Nephron progenitor cell (in vitro differentiated cells): ENCODE measurements around the gene MNS1.
"Not testable (repeated sequence)": the region's sequence is repeated elsewhere in the genome, so short reads cannot be mapped to it uniquely, and the experiment has no call there.

Experiments used
- DNase-seq: peaks from one replicate; pipeline ENCODE4 v3.0.0; 2021
- H3K27ac Mint-ChIP-seq: 2 replicates; pipeline ENCODE4 v1.8.0; 2021; ENCODE audit warnings: mild to moderate bottlenecking, moderate library complexity, mixed read lengths
- H3K27me3 Mint-ChIP-seq: 2 replicates; pipeline ENCODE4 v1.8.0; 2021; ENCODE audit warnings: mild to moderate bottlenecking, low read depth, mixed read lengths; ENCODE audit not compliant: poor library complexity
- H3K36me3 Mint-ChIP-seq: 2 replicates; pipeline ENCODE4 v1.8.0; 2021; ENCODE audit warnings: low read depth, mixed read lengths
- H3K4me1 Mint-ChIP-seq: 2 replicates; pipeline ENCODE4 v1.8.0; 2021; ENCODE audit warnings: mixed read lengths
- H3K4me3 Mint-ChIP-seq: 2 replicates; pipeline ENCODE4 v1.8.0; 2021; ENCODE audit warnings: mild to moderate bottlenecking, moderate library complexity, mixed read lengths
- H3K9me3 Mint-ChIP-seq: 2 replicates; pipeline ENCODE4 v1.8.0; 2021; ENCODE audit warnings: mild to moderate bottlenecking, moderate library complexity, mixed read lengths
- TF ChIP-seq, protein P1 (sequence below): fragments of 200-600 bp; sonication (generic); IDR thresholded peaks from 2 replicates; pipeline ENCODE4 v1.5.0; 2021; ENCODE audit warnings: antibody characterized with exemption

MNS1 gene

DNA sequence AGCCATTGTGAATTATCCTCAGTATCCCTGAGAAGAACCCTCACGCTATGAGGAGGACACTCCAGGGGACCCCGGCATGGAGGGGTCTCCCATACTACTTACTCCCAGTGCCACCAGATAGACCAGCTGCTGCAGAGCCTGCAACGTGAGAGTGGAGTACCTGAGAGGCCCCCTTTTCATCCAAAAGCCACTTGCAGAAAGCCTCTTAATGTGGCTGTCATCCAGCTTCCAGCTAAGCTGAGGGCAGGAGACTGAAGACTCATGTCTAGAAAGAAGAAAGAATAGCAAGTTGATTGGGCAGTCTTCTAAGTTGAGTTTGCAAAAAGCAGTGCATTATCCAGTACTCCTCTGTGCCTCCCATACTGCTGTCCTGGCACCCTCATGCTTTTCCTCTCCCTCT is 27.3 kb upstream of the MNS1 start:
- peaks cover 4% of the 10 kb centered on the region for H3K27me3 Mint-ChIP-seq
- H3K36me3 Mint-ChIP-seq, result no peaks in the 10 kb centered on the region
- peaks cover 5% of the 10 kb centered on the region for H3K9me3 Mint-ChIP-seq
- peaks cover 37% of the 10 kb centered on the region for H3K4me1 Mint-ChIP-seq
- no peak overlapping the region for H3K4me3 Mint-ChIP-seq
- H3K27ac Mint-ChIP-seq, result no peak overlapping the region
- TF ChIP-seq, protein P1, sequence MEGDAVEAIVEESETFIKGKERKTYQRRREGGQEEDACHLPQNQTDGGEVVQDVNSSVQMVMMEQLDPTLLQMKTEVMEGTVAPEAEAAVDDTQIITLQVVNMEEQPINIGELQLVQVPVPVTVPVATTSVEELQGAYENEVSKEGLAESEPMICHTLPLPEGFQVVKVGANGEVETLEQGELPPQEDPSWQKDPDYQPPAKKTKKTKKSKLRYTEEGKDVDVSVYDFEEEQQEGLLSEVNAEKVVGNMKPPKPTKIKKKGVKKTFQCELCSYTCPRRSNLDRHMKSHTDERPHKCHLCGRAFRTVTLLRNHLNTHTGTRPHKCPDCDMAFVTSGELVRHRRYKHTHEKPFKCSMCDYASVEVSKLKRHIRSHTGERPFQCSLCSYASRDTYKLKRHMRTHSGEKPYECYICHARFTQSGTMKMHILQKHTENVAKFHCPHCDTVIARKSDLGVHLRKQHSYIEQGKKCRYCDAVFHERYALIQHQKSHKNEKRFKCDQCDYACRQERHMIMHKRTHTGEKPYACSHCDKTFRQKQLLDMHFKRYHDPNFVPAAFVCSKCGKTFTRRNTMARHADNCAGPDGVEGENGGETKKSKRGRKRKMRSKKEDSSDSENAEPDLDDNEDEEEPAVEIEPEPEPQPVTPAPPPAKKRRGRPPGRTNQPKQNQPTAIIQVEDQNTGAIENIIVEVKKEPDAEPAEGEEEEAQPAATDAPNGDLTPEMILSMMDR, result no peak
- no peak for DNase-seq

DNA sequence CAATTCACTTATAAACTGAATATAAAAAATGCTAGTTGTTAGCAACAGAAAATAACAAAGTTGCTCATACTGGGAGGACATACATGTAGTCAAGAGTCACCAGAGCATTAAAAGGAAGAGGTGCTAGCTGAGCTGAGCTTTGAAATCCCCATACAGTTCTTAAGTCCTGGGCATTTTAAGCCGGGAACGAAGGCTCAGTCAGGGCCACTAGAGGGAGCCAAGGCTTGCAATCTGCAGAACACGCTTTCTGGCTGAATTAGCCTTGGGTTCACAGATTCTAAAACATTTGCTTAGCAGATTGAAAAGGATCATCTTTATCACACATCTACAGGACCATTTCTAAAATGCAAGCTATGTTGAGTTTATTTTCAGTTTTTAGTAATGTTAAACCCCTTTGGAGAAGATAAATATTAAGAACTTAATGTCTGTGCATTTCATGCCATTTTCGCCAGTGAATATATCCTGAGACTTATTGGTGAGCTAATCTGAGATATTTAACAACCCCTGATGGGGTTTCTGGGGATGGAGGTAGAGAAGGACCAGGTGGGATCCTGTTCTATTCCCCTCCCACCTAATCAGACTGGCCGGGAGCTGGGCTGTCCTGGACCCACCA is 26.3 kb upstream of the MNS1 start:
- Mint-ChIP-seq H3K4me1 (peaks cover 33% of the 10 kb centered on the region), H3K27ac (no peak overlapping the region), H3K4me3 (no peak overlapping the region), H3K36me3 (peaks cover 2% of the 10 kb centered on the region), H3K27me3 (peaks cover 4% of the 10 kb centered on the region), H3K9me3 (peaks cover 6% of the 10 kb centered on the region)
- peak; percentile 68 for DNase-seq
- TF ChIP-seq, protein P1, result peak; percentile 91

DNA sequence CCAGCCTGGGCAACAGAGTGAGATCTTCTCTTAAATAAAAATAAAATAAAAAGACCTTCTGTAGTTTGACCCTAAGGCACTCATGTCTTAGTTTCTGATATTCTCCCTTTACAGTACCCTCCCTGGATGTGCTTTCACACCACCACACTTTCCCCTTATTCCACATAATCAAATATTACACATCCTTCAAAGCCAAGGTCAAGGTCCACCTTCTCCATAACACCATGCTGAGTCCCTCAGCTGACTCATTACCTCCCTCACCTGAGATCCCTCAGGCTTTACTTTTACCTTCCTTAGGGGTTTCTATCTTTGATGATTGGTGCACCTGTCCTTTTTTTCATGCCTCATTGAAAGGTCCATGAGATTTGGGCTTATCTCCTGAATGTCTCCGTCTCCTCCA is 25.5 kb upstream of the MNS1 start:
- TF ChIP-seq, protein P1, result no peak
- Mint-ChIP-seq H3K9me3 (peaks cover 14% of the 10 kb centered on the region), H3K27me3 (peaks cover 4% of the 10 kb centered on the region), H3K4me1 (peaks cover 27% of the 10 kb centered on the region), H3K36me3 (peaks cover 9% of the 10 kb centered on the region), H3K27ac (no peak overlapping the region), H3K4me3 (no peak overlapping the region)
- no peak for DNase-seq

DNA sequence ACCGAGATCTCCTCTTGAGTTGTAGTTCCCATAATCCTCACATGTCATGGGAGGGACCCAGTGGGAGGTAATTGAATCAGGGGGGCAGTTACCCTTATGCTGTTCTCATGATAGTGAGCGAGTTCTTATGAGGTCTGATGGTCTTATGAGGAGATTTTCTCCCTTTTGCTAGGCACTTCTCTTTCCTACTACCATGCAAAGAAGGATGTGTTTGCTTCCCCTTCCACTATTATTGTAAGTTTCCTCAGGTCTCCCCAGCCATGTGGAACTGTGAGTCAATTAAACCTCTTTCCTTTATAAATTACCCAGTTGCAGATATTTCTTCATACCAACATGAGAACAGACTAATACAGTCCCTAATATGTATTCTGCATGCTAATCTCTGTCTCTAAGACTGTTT is 21.3 kb upstream of the MNS1 start:
- H3K4me3 Mint-ChIP-seq, DNase-seq, H3K27ac Mint-ChIP-seq, H3K27me3 Mint-ChIP-seq: not testable (repeated sequence)
- H3K36me3 Mint-ChIP-seq, result peaks cover 15% of the 10 kb centered on the region
- peaks cover 28% of the 10 kb centered on the region for H3K4me1 Mint-ChIP-seq
- peaks cover 26% of the 10 kb centered on the region for H3K9me3 Mint-ChIP-seq

DNA sequence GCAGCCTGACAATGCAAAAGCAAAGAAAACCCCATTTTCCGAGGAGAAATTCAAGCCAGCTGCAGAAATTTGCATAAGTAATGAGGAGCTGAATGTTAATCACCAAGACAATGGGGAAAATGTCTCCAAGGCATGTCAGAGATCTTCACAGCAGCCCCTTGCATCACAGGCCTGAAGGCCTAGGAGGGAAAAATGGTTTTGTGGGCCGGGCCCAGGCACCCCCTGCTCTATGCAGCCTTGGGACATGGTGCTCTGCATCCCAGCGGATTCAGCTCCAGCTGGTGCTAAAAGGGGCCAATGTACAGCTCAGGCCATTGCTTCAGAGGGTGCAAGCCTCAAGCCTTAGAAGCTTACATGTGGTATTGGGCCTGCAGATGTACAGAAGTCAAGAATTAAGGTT is 20.5 kb upstream of the MNS1 start:
- Mint-ChIP-seq H3K36me3 (peaks cover 21% of the 10 kb centered on the region), H3K9me3 (peaks cover 32% of the 10 kb centered on the region), H3K4me1 (peaks cover 27% of the 10 kb centered on the region)
- not testable (repeated sequence) for H3K27ac Mint-ChIP-seq, DNase-seq, H3K27me3 Mint-ChIP-seq, H3K4me3 Mint-ChIP-seq

DNA sequence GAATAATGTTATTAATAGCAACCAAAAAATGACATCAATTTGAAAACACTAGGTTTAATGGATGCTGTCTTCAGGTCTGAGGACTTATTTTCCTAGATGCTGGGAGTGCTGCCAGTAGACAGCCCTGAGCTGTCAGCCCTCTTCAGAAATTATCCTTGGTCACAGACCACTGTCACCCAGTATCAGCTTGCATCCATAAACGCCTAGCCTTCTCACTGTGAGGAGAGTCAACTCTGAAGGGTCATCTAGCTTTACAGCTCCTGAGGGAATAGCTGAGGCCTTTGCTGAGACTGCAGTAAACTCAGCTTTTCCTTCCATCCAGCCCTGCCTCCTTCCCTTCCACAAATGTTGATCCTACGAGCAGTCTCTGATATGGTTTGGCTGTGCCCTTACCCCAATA is 19.4 kb upstream of the MNS1 start:
- peaks cover 37% of the 10 kb centered on the region for H3K9me3 Mint-ChIP-seq

DNA sequence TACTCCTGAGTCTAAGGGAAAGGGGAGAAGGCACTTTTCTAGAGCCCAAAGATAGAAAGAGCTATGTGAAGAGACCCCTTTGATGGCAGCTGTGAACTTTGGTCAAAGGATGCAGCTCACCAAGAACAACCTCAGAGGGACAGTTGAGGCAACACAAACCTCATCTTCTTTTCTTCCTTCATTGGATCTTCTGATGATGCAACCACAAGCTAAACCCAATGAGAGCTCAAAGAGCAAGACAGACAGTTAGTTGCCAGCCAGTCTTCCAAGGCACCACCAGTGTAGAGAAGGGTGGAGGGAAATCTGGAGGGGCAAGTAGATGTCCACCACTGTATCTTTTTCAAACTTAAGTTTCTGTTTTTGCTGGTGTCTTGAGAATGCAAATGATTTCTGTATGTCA is 10.4 kb upstream of the MNS1 start:
- TF ChIP-seq, protein P1, result no peak
- no peak overlapping the region for H3K4me3 Mint-ChIP-seq
- DNase-seq, result no peak
- H3K9me3 Mint-ChIP-seq, result peaks cover 31% of the 10 kb centered on the region
- H3K27me3 Mint-ChIP-seq, result peaks cover 18% of the 10 kb centered on the region
- no peak overlapping the region for H3K27ac Mint-ChIP-seq
- H3K4me1 Mint-ChIP-seq, result no peaks in the 10 kb centered on the region
- peaks cover 14% of the 10 kb centered on the region for H3K36me3 Mint-ChIP-seq

More for the DNA sequence above, 19.4 kb upstream of the MNS1 start:
- Mint-ChIP-seq H3K4me1 (peaks cover 27% of the 10 kb centered on the region), H3K4me3 (peak overlapping the region; percentile 16), H3K27ac (peak overlapping the region; percentile 80), H3K27me3 (no peaks in the 10 kb centered on the region), H3K36me3 (peaks cover 26% of the 10 kb centered on the region)
- DNase-seq, result peak; percentile 35
- TF ChIP-seq, protein P1, result no peak
